ENCODE measurements around the gene DSC2. TPM values are rescaled to one million over a fixed set of nuclear protein-coding genes. Genes with fewer than 3 reads are reported as not detected.

Gene DSC2
- polyA plus RNA-seq, 1 donor from 2014 or later: 16.3 TPM

DNA sequence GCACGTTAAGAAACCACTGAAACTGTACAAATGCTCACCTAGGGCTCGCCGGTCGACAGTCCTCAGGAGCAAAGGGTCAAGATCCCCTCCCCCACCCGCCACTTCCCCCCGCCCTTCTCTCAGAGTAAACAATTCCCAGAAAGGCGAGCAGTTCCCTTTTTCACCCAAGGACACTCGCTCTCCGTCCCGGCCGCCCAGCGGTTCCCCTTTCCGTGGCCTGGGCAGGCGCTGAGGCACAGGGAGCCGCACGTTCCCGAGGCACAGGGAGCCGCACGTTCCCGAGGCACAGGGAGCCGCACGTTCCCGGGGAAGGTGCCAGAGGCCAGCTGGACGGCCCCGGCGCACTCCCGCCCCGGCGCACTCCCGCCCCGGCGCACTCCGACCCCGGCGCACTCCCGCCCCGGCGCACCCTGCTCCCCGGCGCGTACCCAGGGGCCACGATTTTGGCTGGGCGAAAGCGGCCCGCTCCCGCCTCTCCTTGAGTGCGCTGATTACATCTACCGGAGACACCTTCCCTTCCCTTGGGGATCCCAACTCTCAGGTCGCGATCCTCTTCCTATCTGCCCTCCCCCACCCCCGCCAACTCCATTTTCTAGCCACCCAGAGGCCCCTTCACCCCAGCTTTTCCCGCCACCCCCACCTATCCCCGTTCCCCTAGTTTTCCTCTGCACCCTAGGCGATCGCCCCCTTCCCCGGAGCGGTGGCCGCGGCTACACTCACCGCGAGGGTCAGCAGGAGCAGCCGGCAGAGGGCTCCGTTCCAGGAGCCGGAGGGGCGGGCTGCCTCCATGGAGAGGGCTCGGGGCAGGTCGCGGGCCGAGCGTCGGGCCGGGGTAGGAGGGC is 817 bp downstream of the DSC2 start:
- no peaks in the 10 kb centered on the region for H3K9me3 ChIP-seq (ENCODE audit: low read length)
- no peaks in the 10 kb centered on the region for H3K36me3 ChIP-seq (ENCODE audit: insufficient read depth, low read length)
- peak overlapping the region; percentile 57 for H3K4me2 ChIP-seq (ENCODE audit: low read length)
- H3K9me2 ChIP-seq (ENCODE audit: insufficient read depth, low read length): no peaks in the 10 kb centered on the region
- H3F3A ChIP-seq (ENCODE audit: insufficient read depth, low read length, poor library complexity, severe bottlenecking): no peaks in the 10 kb centered on the region
- H3K9ac ChIP-seq (ENCODE audit: low read length): peak overlapping the region; percentile 81
- H2AFZ ChIP-seq (ENCODE audit: low read depth, low read length): peak overlapping the region; percentile 70
- TF ChIP-seq SMC3 (conservative IDR thresholded peaks at IDR 0.05; ENCODE audit: poor library complexity): peak; percentile 48
- peak; percentile 32 for TF ChIP-seq POLR2AphosphoS5 (IDR thresholded peaks at IDR 0.05)
- no peak for TF ChIP-seq EP300 (conservative IDR thresholded peaks at IDR 0.05; ENCODE audit: poor library complexity, severe bottlenecking)
- no peak for TF ChIP-seq EZH2 (IDR thresholded peaks at IDR 0.05; ENCODE audit: borderline replicate concordance, insufficient read depth, low read length, poor library complexity, severe bottlenecking)
- no peak for TF ChIP-seq TAF1 (IDR thresholded peaks at IDR 0.05; ENCODE audit: low read depth)
- peak; percentile 21 for TF ChIP-seq RAD21 (conservative IDR thresholded peaks at IDR 0.05)
- TF ChIP-seq, protein P1, sequence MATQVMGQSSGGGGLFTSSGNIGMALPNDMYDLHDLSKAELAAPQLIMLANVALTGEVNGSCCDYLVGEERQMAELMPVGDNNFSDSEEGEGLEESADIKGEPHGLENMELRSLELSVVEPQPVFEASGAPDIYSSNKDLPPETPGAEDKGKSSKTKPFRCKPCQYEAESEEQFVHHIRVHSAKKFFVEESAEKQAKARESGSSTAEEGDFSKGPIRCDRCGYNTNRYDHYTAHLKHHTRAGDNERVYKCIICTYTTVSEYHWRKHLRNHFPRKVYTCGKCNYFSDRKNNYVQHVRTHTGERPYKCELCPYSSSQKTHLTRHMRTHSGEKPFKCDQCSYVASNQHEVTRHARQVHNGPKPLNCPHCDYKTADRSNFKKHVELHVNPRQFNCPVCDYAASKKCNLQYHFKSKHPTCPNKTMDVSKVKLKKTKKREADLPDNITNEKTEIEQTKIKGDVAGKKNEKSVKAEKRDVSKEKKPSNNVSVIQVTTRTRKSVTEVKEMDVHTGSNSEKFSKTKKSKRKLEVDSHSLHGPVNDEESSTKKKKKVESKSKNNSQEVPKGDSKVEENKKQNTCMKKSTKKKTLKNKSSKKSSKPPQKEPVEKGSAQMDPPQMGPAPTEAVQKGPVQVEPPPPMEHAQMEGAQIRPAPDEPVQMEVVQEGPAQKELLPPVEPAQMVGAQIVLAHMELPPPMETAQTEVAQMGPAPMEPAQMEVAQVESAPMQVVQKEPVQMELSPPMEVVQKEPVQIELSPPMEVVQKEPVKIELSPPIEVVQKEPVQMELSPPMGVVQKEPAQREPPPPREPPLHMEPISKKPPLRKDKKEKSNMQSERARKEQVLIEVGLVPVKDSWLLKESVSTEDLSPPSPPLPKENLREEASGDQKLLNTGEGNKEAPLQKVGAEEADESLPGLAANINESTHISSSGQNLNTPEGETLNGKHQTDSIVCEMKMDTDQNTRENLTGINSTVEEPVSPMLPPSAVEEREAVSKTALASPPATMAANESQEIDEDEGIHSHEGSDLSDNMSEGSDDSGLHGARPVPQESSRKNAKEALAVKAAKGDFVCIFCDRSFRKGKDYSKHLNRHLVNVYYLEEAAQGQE (IDR thresholded peaks at IDR 0.05; ENCODE audit: borderline replicate concordance): no peak
- TF ChIP-seq, protein P2, sequence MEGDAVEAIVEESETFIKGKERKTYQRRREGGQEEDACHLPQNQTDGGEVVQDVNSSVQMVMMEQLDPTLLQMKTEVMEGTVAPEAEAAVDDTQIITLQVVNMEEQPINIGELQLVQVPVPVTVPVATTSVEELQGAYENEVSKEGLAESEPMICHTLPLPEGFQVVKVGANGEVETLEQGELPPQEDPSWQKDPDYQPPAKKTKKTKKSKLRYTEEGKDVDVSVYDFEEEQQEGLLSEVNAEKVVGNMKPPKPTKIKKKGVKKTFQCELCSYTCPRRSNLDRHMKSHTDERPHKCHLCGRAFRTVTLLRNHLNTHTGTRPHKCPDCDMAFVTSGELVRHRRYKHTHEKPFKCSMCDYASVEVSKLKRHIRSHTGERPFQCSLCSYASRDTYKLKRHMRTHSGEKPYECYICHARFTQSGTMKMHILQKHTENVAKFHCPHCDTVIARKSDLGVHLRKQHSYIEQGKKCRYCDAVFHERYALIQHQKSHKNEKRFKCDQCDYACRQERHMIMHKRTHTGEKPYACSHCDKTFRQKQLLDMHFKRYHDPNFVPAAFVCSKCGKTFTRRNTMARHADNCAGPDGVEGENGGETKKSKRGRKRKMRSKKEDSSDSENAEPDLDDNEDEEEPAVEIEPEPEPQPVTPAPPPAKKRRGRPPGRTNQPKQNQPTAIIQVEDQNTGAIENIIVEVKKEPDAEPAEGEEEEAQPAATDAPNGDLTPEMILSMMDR (IDR thresholded peaks at IDR 0.05; ENCODE audit: poor library complexity, severe bottlenecking): peak; percentile 56
- no peak for TF ChIP-seq MXI1 (conservative IDR thresholded peaks at IDR 0.05; ENCODE audit: poor library complexity, severe bottlenecking)
- peak overlapping the region; percentile 63 for H3K27ac ChIP-seq (ENCODE audit: low read length)
- H3K79me2 ChIP-seq (replicated peaks; ENCODE audit: insufficient read depth, low read length): peaks cover 24% of the 10 kb centered on the region
- no peaks in the 10 kb centered on the region for H3K27me3 ChIP-seq (ENCODE audit: insufficient read depth, low read depth, low read length)
- no peaks in the 10 kb centered on the region for H4K20me1 ChIP-seq (ENCODE audit: insufficient read depth)
- peak overlapping the region; percentile 78 for H3K4me3 ChIP-seq (ENCODE audit: low read length)

DNA sequence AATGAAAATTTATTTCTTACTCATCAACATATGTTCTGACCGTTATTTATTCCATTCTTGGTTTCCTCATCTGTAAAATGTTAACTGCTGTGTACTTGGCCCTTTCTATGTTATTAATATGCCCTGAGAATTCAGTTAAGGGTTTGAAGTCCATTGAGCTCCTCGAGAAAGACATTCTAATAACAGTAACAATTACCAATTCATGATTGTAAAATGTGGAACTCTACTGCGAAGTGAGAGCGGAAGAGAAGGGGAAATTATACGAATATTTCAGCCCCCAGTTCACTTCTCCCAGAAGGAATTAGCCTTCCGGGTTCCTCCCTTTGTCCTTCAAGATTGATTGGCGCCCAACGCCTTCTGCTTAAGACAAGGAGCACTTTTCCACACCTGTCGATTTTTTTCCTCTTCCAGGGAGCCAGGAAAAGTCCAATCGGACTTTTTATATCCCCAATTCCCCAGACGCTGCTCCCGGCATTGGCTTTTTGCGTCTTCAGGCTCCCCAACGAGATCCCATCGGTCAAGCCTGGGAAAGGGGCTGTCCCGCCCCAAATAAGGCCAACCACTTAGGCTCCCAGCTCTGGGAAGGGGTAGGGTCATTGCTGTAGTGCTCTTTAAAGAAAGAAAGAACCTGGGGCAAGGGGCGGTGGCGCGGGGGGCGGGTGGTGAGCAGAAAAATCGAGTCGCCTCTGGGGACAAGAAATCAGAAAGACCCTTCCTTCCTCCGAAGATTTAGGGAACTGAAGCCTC is 1.6 kb downstream of the DSC2 start:
- peak; percentile 28 for TF ChIP-seq TAF1 (IDR thresholded peaks at IDR 0.05; ENCODE audit: low read depth)
- no peak for TF ChIP-seq MXI1 (conservative IDR thresholded peaks at IDR 0.05; ENCODE audit: poor library complexity, severe bottlenecking)
- TF ChIP-seq, protein P1 (IDR thresholded peaks at IDR 0.05; ENCODE audit: borderline replicate concordance): peak; percentile 52

More for the DNA sequence above, 1.6 kb downstream of the DSC2 start:
- Histone ChIP-seq H3K4me3 (ENCODE audit: low read length) (peak overlapping the region; percentile 78), H3K27ac (ENCODE audit: low read length) (peak overlapping the region; percentile 63), H3K36me3 (ENCODE audit: insufficient read depth, low read length) (no peaks in the 10 kb centered on the region), H3F3A (ENCODE audit: insufficient read depth, low read length, poor library complexity, severe bottlenecking) (no peaks in the 10 kb centered on the region), H3K9me3 (ENCODE audit: low read length) (no peaks in the 10 kb centered on the region), H3K4me2 (ENCODE audit: low read length) (peak overlapping the region; percentile 57), H3K9me2 (ENCODE audit: insufficient read depth, low read length) (no peaks in the 10 kb centered on the region), H3K27me3 (ENCODE audit: insufficient read depth, low read depth, low read length) (no peaks in the 10 kb centered on the region), H3K79me2 (replicated peaks; ENCODE audit: insufficient read depth, low read length) (peaks cover 31% of the 10 kb centered on the region), H3K9ac (ENCODE audit: low read length) (peak overlapping the region; percentile 81), H4K20me1 (ENCODE audit: insufficient read depth) (no peaks in the 10 kb centered on the region), H2AFZ (ENCODE audit: low read depth, low read length) (peak overlapping the region; percentile 27)

Measured in neural cell (in vitro differentiated cells).